K562 (cell line): ENCODE results near the gene RAB11FIP2. TPM values are rescaled to one million over a fixed set of nuclear protein-coding genes. Genes with fewer than 3 reads are reported as not detected.

ENCODE experiments used
- ATAC-seq: fragments of 200-7000 bp; cut with Tn5 transposase; 3 replicates; pipeline ENCODE4 v1.9.1; 2020; ENCODE audit warnings: moderate library complexity
- BruUV-seq: library from RNA; stranded (reverse); fragments of 400-500 nt; replicated peaks from 2 replicates; lab custom pipeline; 2021; lab: Mats Ljungman, UMichigan
- CTCF ChIA-PET: fragments of 300-600 bp; formaldehyde crosslinking; extraction: SDS; loops from one replicate; lab custom pipeline; 2021; ENCODE audit warnings: low intra/inter-chr PET ratio; lab: Yijun Ruan, JAX
- POLR2A ChIA-PET: fragments of 300-600, 350-650 bp; sonication (Branson Sonifier 250); formaldehyde crosslinking; extraction: SDS; loops from one replicate; lab custom pipeline; 2021; ENCODE audit warnings: antibody characterized with exemption, inconsistent platforms; lab: Yijun Ruan, JAX
- DNase-seq, 4 experiments: peaks; one replicate each; pipeline versions ENCODE4 v3.0.0 to v3.0.0-alpha.2; 2011 to 2018; ENCODE audit warnings: low spot score in 3 of 4, mixed read lengths in 3 of 4; ENCODE audit errors: extremely low read depth in 1 of 4
- FAIRE-seq: peaks from 2 replicates; lab custom pipeline; 2011; peaks lifted over from hg19 to GRCh38; lab: Jason Lieb, UNC
- H2AFZ ChIP-seq: 2 replicates; pipeline ENCODE4 v1.6.0; 2011; ENCODE audit warnings: low read depth, low read length, control low read depth, inconsistent platforms
- H3K27ac ChIP-seq: fragments of 200-600 bp; 3 replicates; pipeline ENCODE4 v1.8.0; 2011; ENCODE audit warnings: low read depth, mild to moderate bottlenecking, control low read depth, inconsistent platforms, low read length, moderate library complexity, mixed read lengths; ENCODE audit errors: extremely low read depth
- H3K27me3 ChIP-seq, 2 experiments: fragments of 300-600 bp in 1 of 2; 2 replicates in 1 of 2; 3 replicates in 1 of 2; pipeline versions ENCODE4 v1.6.0 to v1.8.0; 2011; ENCODE audit warnings: inconsistent platforms in 2 of 2, low read length in 2 of 2, mild to moderate bottlenecking in 1 of 2, mixed read lengths in 1 of 2, moderate library complexity in 1 of 2; ENCODE audit not compliant: control insufficient read depth in 2 of 2, insufficient read depth in 2 of 2
- H3K36me3 ChIP-seq: fragments of 300-600 bp; 3 replicates; pipeline ENCODE4 v1.8.0; 2011; ENCODE audit warnings: mild to moderate bottlenecking, low read length, inconsistent platforms; ENCODE audit not compliant: control insufficient read depth, insufficient read depth
- H3K4me1 ChIP-seq, 2 experiments: fragments of 200-600 bp in 1 of 2; replicated peaks in 1 of 2; 2 replicates in 1 of 2; 3 replicates in 1 of 2; pipeline versions ENCODE4 v1.5.1 to v1.8.0; 2011; ENCODE audit warnings: inconsistent platforms in 2 of 2, low read length in 2 of 2, mild to moderate bottlenecking in 1 of 2, mixed read lengths in 1 of 2, moderate library complexity in 1 of 2; ENCODE audit not compliant: control insufficient read depth in 2 of 2, insufficient read depth in 2 of 2
- H3K4me2 ChIP-seq: 2 replicates; pipeline ENCODE4 v1.6.1; 2011; ENCODE audit warnings: low read length, control low read depth, inconsistent platforms, mixed read lengths; ENCODE audit not compliant: insufficient read depth
- H3K4me3 ChIP-seq: fragments of 200-600 bp; sonication (generic), shearing (Covaris generic); 2 replicates; pipeline ENCODE4 v1.5.1; 2016; ENCODE audit warnings: control low read depth, inconsistent platforms
- H3K79me2 ChIP-seq: fragments of 200-600 bp; 3 replicates; pipeline ENCODE4 v1.8.0; 2011; ENCODE audit warnings: low read length, inconsistent platforms; ENCODE audit not compliant: control insufficient read depth, insufficient read depth
- H3K9ac ChIP-seq, 2 experiments: 2 replicates each; pipeline versions ENCODE4 v1.6.0 to v1.6.1; 2011; ENCODE audit warnings: low read depth in 2 of 2, low read length in 2 of 2, control low read depth in 1 of 2, inconsistent platforms in 1 of 2, mild to moderate bottlenecking in 1 of 2, mixed read lengths in 1 of 2; ENCODE audit not compliant: insufficient read depth in 1 of 2
- H3K9me1 ChIP-seq: one replicate; pipeline ENCODE4 v1.6.0; 2011; ENCODE audit warnings: inconsistent platforms, mild to moderate bottlenecking, low read length, moderate library complexity; ENCODE audit not compliant: control insufficient read depth, insufficient read depth
- H3K9me3 ChIP-seq: replicated peaks from 2 replicates; pipeline ENCODE4 v1.5.1; 2011; ENCODE audit warnings: low read depth, low read length, inconsistent platforms; ENCODE audit not compliant: control insufficient read depth, insufficient read depth
- H4K20me1 ChIP-seq: replicated peaks from 2 replicates; pipeline ENCODE4 v1.6.1; 2011; ENCODE audit warnings: low read length, inconsistent platforms, mixed read lengths; ENCODE audit not compliant: control insufficient read depth, insufficient read depth
- E2F3 ChIP-seq: fragments of 250-450 bp; sonication (Bioruptor Pico); IDR thresholded peaks from 2 replicates; pipeline ENCODE4 v1.4.0; 2020; ENCODE audit warnings: mild to moderate bottlenecking
- LCOR ChIP-seq: sonication (generic); formaldehyde crosslinking; IDR thresholded peaks from 2 replicates; pipeline ENCODE4 v1.8.0; 2022; ENCODE audit warnings: mild to moderate bottlenecking, missing genetic modification reagents
- MNT ChIP-seq, 2 experiments: fragments of 450-650 bp; conservative IDR thresholded peaks; 2 replicates each; pipeline ENCODE4 v1.6.1; 2017; ENCODE audit warnings: mild to moderate bottlenecking in 2 of 2, moderate library complexity in 2 of 2
- PHF20 ChIP-seq: fragments of 450-650 bp; IDR thresholded peaks from 2 replicates; pipeline ENCODE4 v1.6.1; 2018; ENCODE audit not compliant: partially characterized antibody
- SIN3A ChIP-seq, 2 experiments: fragments of 150-350 bp in 1 of 2; IDR thresholded peaks; 2 replicates each; pipeline ENCODE4 v1.6.1; 2011 to 2016; ENCODE audit warnings: borderline replicate concordance in 2 of 2, low read depth in 2 of 2, low read length in 2 of 2, mild to moderate bottlenecking in 2 of 2, moderate library complexity in 2 of 2; ENCODE audit not compliant: control insufficient read depth in 1 of 2
- SIX5 ChIP-seq, 2 experiments: IDR thresholded peaks; 2 replicates each; pipeline ENCODE4 v1.6.1; 2011; ENCODE audit warnings: low read length in 2 of 2, borderline replicate concordance in 1 of 2, low read depth in 1 of 2, mild to moderate bottlenecking in 1 of 2, moderate library complexity in 1 of 2; ENCODE audit not compliant: insufficient read depth in 1 of 2
- TFAP4 ChIP-seq: sonication (generic); formaldehyde crosslinking; IDR thresholded peaks from 2 replicates; pipeline ENCODE4 v1.8.0; 2022; ENCODE audit warnings: missing genetic modification reagents, mild to moderate bottlenecking, moderate library complexity, borderline replicate concordance
- THAP7 ChIP-seq: fragments of 250-450 bp; sonication (Bioruptor Pico); IDR thresholded peaks from 2 replicates; pipeline ENCODE4 v1.5.0; 2021
- ZNF41 ChIP-seq: fragments of 250-450 bp; sonication (Bioruptor Pico); conservative IDR thresholded peaks from 2 replicates; pipeline ENCODE4 v1.4.0; 2020; ENCODE audit warnings: mild to moderate bottlenecking
- WGBS: fragments of 100-300 bp; shearing (Covaris generic); methylation state at CpG from one replicate; pipeline ENCODE4 v1.1.6; 2016; ENCODE audit warnings: low coverage, mixed read lengths; ENCODE audit not compliant: insufficient coverage; ENCODE audit errors: missing lambda C conversion rate; 5-methylcytosine and 5-hydroxymethylcytosine counted together
- in situ Hi-C: fragments of 300-500 bp; cut with MboI; formaldehyde crosslinking; loops from 4 replicates; pipeline ENCODE4 v1.15.0; 2018; ENCODE audit warnings: inconsistent platforms, mixed read lengths
- intact Hi-C: fragments of 100-400 bp; cut with micrococcal nuclease; formaldehyde crosslinking; loops from 2 replicates; pipeline ENCODE4 v1.14.2; 2022
- polyA plus RNA-seq, 8 experiments: library from polyadenylated mRNA; depleted of rRNA in 4 of 8; stranded (reverse) in 5 of 8; unstranded in 3 of 8; fragments of >200 nt; fragmentation: Nextera tagmentation in 2 of 8; fragmentation: Illumina TruSeq in 1 of 8; extraction: Ambion mirVana in 2 of 8; extraction: Trizol in 1 of 8; gene quantifications; 2 replicates each; pipeline versions ENCODE4 v1.2.1 to v1.2.3, GENCODE V29; 2011 to 2014; ENCODE audit warnings: inconsistent platforms in 1 of 8, missing spikeins in 1 of 8
- total RNA-seq, 7 experiments: library from RNA; depleted of rRNA in 6 of 7; stranded (reverse); fragments of >200 nt in 6 of 7; fragmentation: Illumina TruSeq in 2 of 7; extraction: Trizol in 2 of 7; gene quantifications; 2 replicates each; pipeline versions ENCODE4 v1.2.1 to v1.2.3, GENCODE V29; 2011 to 2021; ENCODE audit warnings: low replicate concordance in 1 of 7
- TF ChIP-seq, protein P1 (sequence below): sonication (generic); formaldehyde crosslinking; IDR thresholded peaks from 2 replicates; pipeline ENCODE4 v1.9.0; 2022; ENCODE audit warnings: mild to moderate bottlenecking, missing genetic modification reagents

RAB11FIP2 gene
- total and polyA plus RNA-seq, 9 of the 15 experiments (the other 6 are each of a cell fraction or from before 2014, with no cell fraction given): 3.0 to 10.6 (median 3.9) TPM

- Histone ChIP-seq H3K79me2 (peaks cover 35% of the 10 kb centered on the region), H3K4me2 (peak overlapping the region; percentile 93), H4K20me1 (no peaks in the 10 kb centered on the region), H2AFZ (peak overlapping the region; percentile 96), H3K36me3 (no peaks in the 10 kb centered on the region), H3K27ac (peak overlapping the region; percentile 89), H3K27me3 (no peaks in the 10 kb centered on the region), H3K9ac (peak overlapping the region; percentile 77 to 91), H3K9me1 (no peaks in the 10 kb centered on the region), H3K4me1 (peaks cover 3 to 10% of the 10 kb centered on the region in 2 experiments; a peak in 4 of 5 replicates), H3K4me3 (peak overlapping the region; percentile 72), H3K9me3 (no peaks in the 10 kb centered on the region)
- POLR2A ChIA-PET: interaction anchor here (0.5 kb wide), 1 partner anchor 307 kb away, joined by 3 read pairs; no protein-coding TSS in a partner anchor
- CTCF ChIA-PET: interaction anchor here (1.1 kb wide), 1 partner anchor 213 kb away, joined by 4 read pairs; no protein-coding TSS in a partner anchor
- DNase-seq (peak in 2 of 4 experiments; percentile 9 to 37), ATAC-seq (peak; percentile 66), FAIRE-seq (peak; percentile 56)
- under 1% methylated on average over 14 of the region's 14 CpGs for WGBS
- in situ Hi-C loops (no loop called here), intact Hi-C loops (loop anchor here (5.0 kb wide), 1 partner anchor 39 kb away; no protein-coding TSS in a partner anchor)
- TF ChIP-seq E2F3: no peak
- no peak for TF ChIP-seq ZNF41 (CRISPR knock-in tag)
- no peak for TF ChIP-seq PHF20
- peak; percentile 8; the same call in 1 of the 2 replicates for TF ChIP-seq TFAP4 (CRISPR knock-in tag)
- 0 out of 4 replicates have a peak, but pooled peaks of 1 of the 2 experiments have one; percentile 12 for TF ChIP-seq SIN3A (IDR thresholded peaks at IDR 0.05; ENCODE audit: borderline replicate concordance in 2 of 2, control insufficient read depth in 1 of 2, low read depth in 2 of 2, low read length in 2 of 2)
- peak; percentile 57; the same call in 1 of the 2 replicates for TF ChIP-seq LCOR (CRISPR knock-in tag)
- no peak for TF ChIP-seq THAP7 (CRISPR knock-in tag)
- TF ChIP-seq, protein P1, sequence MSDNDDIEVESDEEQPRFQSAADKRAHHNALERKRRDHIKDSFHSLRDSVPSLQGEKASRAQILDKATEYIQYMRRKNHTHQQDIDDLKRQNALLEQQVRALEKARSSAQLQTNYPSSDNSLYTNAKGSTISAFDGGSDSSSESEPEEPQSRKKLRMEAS (CRISPR knock-in tag): 0 out of 2 replicates have a peak, but pooled peaks have one; percentile 20
- no peak for TF ChIP-seq SIX5 (IDR thresholded peaks at IDR 0.05; ENCODE audit: borderline replicate concordance in 1 of 2, insufficient read depth in 1 of 2, low read depth in 1 of 2, low read length in 2 of 2)
- TF ChIP-seq MNT (conservative IDR thresholded peaks at IDR 0.05): 0 out of 4 replicates have a peak, but pooled peaks have one; percentile 28 to 43
- BruUV-seq: TSS peak; percentile 38
Observed at GRCh38 chr10:118045837-118046394, 825 bp downstream of the RAB11FIP2 start.
